CD4-positive, CD25-positive, alpha-beta regulatory T cell (primary cell): ENCODE data around the gene CINP. TPM values are rescaled to one million over a fixed set of nuclear protein-coding genes. Genes with fewer than 3 reads are reported as not detected.

Source experiments
- ATAC-seq, 2 donors: fragments of 150-1000 bp; cut with Tn5 transposase; one replicate each; pipeline ENCODE4 v1.10.0; 2021; ENCODE audit warnings: low read depth in 2 of 2, moderate number of reproducible peaks in 2 of 2, moderate library complexity in 1 of 2
- DNase-seq, 3 donors: peaks; one replicate each; pipeline versions ENCODE4 v3.0.0 to v3.0.0-alpha.2; 2012 to 2022; ENCODE audit warnings: mixed read lengths in 1 of 3
- H3K27ac ChIP-seq: one replicate; pipeline ENCODE4 v1.7.0; 2013; ENCODE audit warnings: mild to moderate bottlenecking, low read length; ENCODE audit not compliant: insufficient read depth, poor library complexity, severe bottlenecking
- H3K27me3 ChIP-seq: one replicate; pipeline ENCODE4 v1.7.0; 2013; ENCODE audit warnings: low read length; ENCODE audit not compliant: control insufficient read depth, insufficient read depth
- H3K36me3 ChIP-seq: one replicate; pipeline ENCODE4 v1.7.0; 2013; ENCODE audit warnings: mild to moderate bottlenecking, low read length, moderate library complexity; ENCODE audit not compliant: control insufficient read depth, insufficient read depth
- H3K4me1 ChIP-seq: 2 replicates; pipeline ENCODE4 v1.7.0; 2013; ENCODE audit warnings: mild to moderate bottlenecking, low read length; ENCODE audit not compliant: insufficient read depth, control insufficient read depth, poor library complexity, severe bottlenecking
- H3K4me3 ChIP-seq: one replicate; pipeline ENCODE4 v1.7.0; 2013; ENCODE audit warnings: low read depth, mild to moderate bottlenecking, low read length, moderate library complexity
- H3K9me3 ChIP-seq, 2 experiments: 1 replicate in 1 of 2; 2 replicates in 1 of 2; pipeline ENCODE4 v1.7.0; 2013; ENCODE audit warnings: low read length in 2 of 2, mild to moderate bottlenecking in 1 of 2, moderate library complexity in 1 of 2; ENCODE audit not compliant: control insufficient read depth in 2 of 2
- H3K27ac Mint-ChIP-seq, 3 donors: one replicate each; pipeline ENCODE4 v1.8.0; 2020 to 2022; ENCODE audit warnings: mild to moderate bottlenecking in 3 of 3, mixed read lengths in 3 of 3, moderate library complexity in 2 of 3
- H3K27me3 Mint-ChIP-seq: one replicate; pipeline ENCODE4 v1.8.0; 2022; ENCODE audit warnings: mild to moderate bottlenecking, mixed read lengths
- H3K36me3 Mint-ChIP-seq: one replicate; pipeline ENCODE4 v1.8.0; 2020; ENCODE audit warnings: mixed read lengths
- H3K4me1 Mint-ChIP-seq, 4 donors: one replicate each; pipeline ENCODE4 v1.8.0; 2020 to 2022; ENCODE audit warnings: mixed read lengths in 4 of 4, mild to moderate bottlenecking in 1 of 4
- H3K4me3 Mint-ChIP-seq, 4 donors: one replicate each; pipeline ENCODE4 v1.8.0; 2020 to 2022; ENCODE audit warnings: mild to moderate bottlenecking in 4 of 4, mixed read lengths in 4 of 4, moderate library complexity in 3 of 4
- H3K9me3 Mint-ChIP-seq, 7 donors: one replicate each; pipeline ENCODE4 v1.8.0; 2020 to 2022; ENCODE audit warnings: mixed read lengths in 7 of 7, mild to moderate bottlenecking in 3 of 7, moderate library complexity in 2 of 7
- polyA plus RNA-seq, 4 donors: library from polyadenylated mRNA; unstranded; fragments of 300-500 nt; fragmentation: Illumina TruSeq; gene quantifications; one replicate each; pipeline ENCODE4 v1.2.3, GENCODE V29; 2021
- total RNA-seq: library from RNA; stranded (reverse); gene quantifications from one replicate; pipeline ENCODE4 v1.2.3, GENCODE V29; 2022

Gene CINP
- total and polyA plus RNA-seq, 5 donors from 2014 or later = 21.5 to 57.0 (median 35.5) TPM

GRCh38 chr14:102390064-102390855 is 27.6 kb upstream of the CINP start:
- Histone ChIP-seq H3K27ac (no peak overlapping the region), H3K36me3 (no peaks in the 10 kb centered on the region), H3K4me1 (peaks cover 7% of the 10 kb centered on the region), H3K27me3 (no peaks in the 10 kb centered on the region), H3K4me3 (no peak overlapping the region), H3K9me3 (no peaks in the 10 kb centered on the region)
- ATAC-seq (no peak), DNase-seq (no peak)
- no peaks in the 10 kb centered on the region for H3K9me3 Mint-ChIP-seq
- no peaks in the 10 kb centered on the region for H3K27me3 Mint-ChIP-seq
- H3K36me3 Mint-ChIP-seq = peaks cover 22% of the 10 kb centered on the region
- H3K27ac Mint-ChIP-seq = no peak overlapping the region
- H3K4me1 Mint-ChIP-seq = peaks cover 0 to 11% (median 8%) of the 10 kb centered on the region in 4 donors
- H3K4me3 Mint-ChIP-seq = no peak overlapping the region

- Histone ChIP-seq H3K4me3 (no peak overlapping the region), H3K27me3 (no peaks in the 10 kb centered on the region), H3K36me3 (no peaks in the 10 kb centered on the region), H3K27ac (no peak overlapping the region), H3K9me3 (no peaks in the 10 kb centered on the region), H3K4me1 (no peaks in the 10 kb centered on the region)
- Mint-ChIP-seq H3K4me3 (no peak overlapping the region), H3K27me3 (no peaks in the 10 kb centered on the region), H3K36me3 (peaks cover 22% of the 10 kb centered on the region), H3K4me1 (peaks cover 0 to 7% (median 2%) of the 10 kb centered on the region in 4 donors), H3K9me3 (no peaks in the 10 kb centered on the region), H3K27ac (no peak overlapping the region)
- no peak for DNase-seq
- no peak for ATAC-seq
Measured at GRCh38 chr14:102389246-102389645, 26.6 kb upstream of the CINP start.

GRCh38 chr14:102387086-102387485 is 24.4 kb upstream of the CINP start:
- H3K27me3 Mint-ChIP-seq = no peaks in the 10 kb centered on the region
- H3K4me3 ChIP-seq = no peak overlapping the region
- H3K9me3 ChIP-seq = no peaks in the 10 kb centered on the region
- H3K9me3 Mint-ChIP-seq = no peaks in the 10 kb centered on the region
- H3K36me3 Mint-ChIP-seq = peaks cover 15% of the 10 kb centered on the region
- DNase-seq (no peak), ATAC-seq (no peak)
- H3K36me3 ChIP-seq = no peaks in the 10 kb centered on the region
- no peak overlapping the region for H3K4me3 Mint-ChIP-seq
- no peak overlapping the region for H3K27ac ChIP-seq
- peaks cover 0 to 3% (median 0%) of the 10 kb centered on the region in 4 donors for H3K4me1 Mint-ChIP-seq
- no peak overlapping the region for H3K27ac Mint-ChIP-seq
- H3K4me1 ChIP-seq = no peaks in the 10 kb centered on the region
- no peaks in the 10 kb centered on the region for H3K27me3 ChIP-seq

GRCh38 chr14:102378830-102379229 is 16.1 kb upstream of the CINP start:
- Mint-ChIP-seq H3K9me3 (no peaks in the 10 kb centered on the region), H3K27me3 (no peaks in the 10 kb centered on the region), H3K36me3 (peaks cover 17% of the 10 kb centered on the region), H3K27ac (no peak overlapping the region), H3K4me1 (peaks cover 0 to 8% (median 3%) of the 10 kb centered on the region in 4 donors), H3K4me3 (no peak overlapping the region)
- no peaks in the 10 kb centered on the region for H3K4me1 ChIP-seq
- ATAC-seq = no peak
- no peak for DNase-seq
- no peak overlapping the region for H3K27ac ChIP-seq
- no peaks in the 10 kb centered on the region for H3K27me3 ChIP-seq
- no peak overlapping the region for H3K4me3 ChIP-seq
- H3K9me3 ChIP-seq = no peaks in the 10 kb centered on the region
- H3K36me3 ChIP-seq = peaks cover 17% of the 10 kb centered on the region

- H3K27ac ChIP-seq = no peak overlapping the region
- no peaks in the 10 kb centered on the region for H3K27me3 ChIP-seq
- DNase-seq (no peak), ATAC-seq (no peak)
- Mint-ChIP-seq H3K4me1 (peaks cover 0 to 14% (median 3%) of the 10 kb centered on the region in 4 donors), H3K9me3 (no peaks in the 10 kb centered on the region), H3K27me3 (no peaks in the 10 kb centered on the region), H3K4me3 (no peak overlapping the region), H3K27ac (no peak overlapping the region), H3K36me3 (peaks cover 17% of the 10 kb centered on the region)
- no peak overlapping the region for H3K4me3 ChIP-seq
- H3K4me1 ChIP-seq = no peaks in the 10 kb centered on the region
- H3K36me3 ChIP-seq = peaks cover 17% of the 10 kb centered on the region
- H3K9me3 ChIP-seq = no peaks in the 10 kb centered on the region
Measured at GRCh38 chr14:102377696-102378095, 15.0 kb upstream of the CINP start.

- Histone ChIP-seq H3K36me3 (peaks cover 17% of the 10 kb centered on the region), H3K4me1 (no peaks in the 10 kb centered on the region), H3K9me3 (no peaks in the 10 kb centered on the region), H3K27me3 (no peaks in the 10 kb centered on the region), H3K4me3 (no peak overlapping the region), H3K27ac (no peak overlapping the region)
- Mint-ChIP-seq H3K36me3 (peaks cover 24% of the 10 kb centered on the region), H3K9me3 (no peaks in the 10 kb centered on the region), H3K27ac (peak overlapping the region in 2 of 3 donors; percentile 58 to 78), H3K4me1 (peaks cover 9 to 17% (median 11%) of the 10 kb centered on the region in 4 donors), H3K27me3 (no peaks in the 10 kb centered on the region), H3K4me3 (no peak overlapping the region)
- DNase-seq (no peak), ATAC-seq (no peak)
Measured at GRCh38 chr14:102375119-102375518, 12.4 kb upstream of the CINP start.

GRCh38 chr14:102374264-102374663 is 11.6 kb upstream of the CINP start:
- Histone ChIP-seq H3K36me3 (peaks cover 15% of the 10 kb centered on the region), H3K4me3 (no peak overlapping the region), H3K9me3 (no peaks in the 10 kb centered on the region), H3K27ac (no peak overlapping the region), H3K4me1 (no peaks in the 10 kb centered on the region), H3K27me3 (no peaks in the 10 kb centered on the region)
- H3K4me1 Mint-ChIP-seq = peaks cover 9 to 17% (median 11%) of the 10 kb centered on the region in 4 donors
- H3K27ac Mint-ChIP-seq = no peak overlapping the region
- no peak for ATAC-seq
- H3K36me3 Mint-ChIP-seq = peaks cover 23% of the 10 kb centered on the region
- no peaks in the 10 kb centered on the region for H3K9me3 Mint-ChIP-seq
- no peak for DNase-seq
- no peaks in the 10 kb centered on the region for H3K27me3 Mint-ChIP-seq
- H3K4me3 Mint-ChIP-seq = no peak overlapping the region

- Histone ChIP-seq H3K36me3 (peaks cover 8% of the 10 kb centered on the region), H3K27me3 (no peaks in the 10 kb centered on the region), H3K4me1 (no peaks in the 10 kb centered on the region), H3K4me3 (no peak overlapping the region), H3K27ac (no peak overlapping the region), H3K9me3 (no peaks in the 10 kb centered on the region)
- ATAC-seq (no peak), DNase-seq (peak in 1 of 3 donors; percentile 16)
- H3K27ac Mint-ChIP-seq = no peak overlapping the region
- H3K4me1 Mint-ChIP-seq = peaks cover 10 to 17% (median 11%) of the 10 kb centered on the region in 4 donors
- peaks cover 18% of the 10 kb centered on the region for H3K36me3 Mint-ChIP-seq
- H3K9me3 Mint-ChIP-seq = no peaks in the 10 kb centered on the region
- no peaks in the 10 kb centered on the region for H3K27me3 Mint-ChIP-seq
- no peak overlapping the region for H3K4me3 Mint-ChIP-seq
Measured at GRCh38 chr14:102373110-102373509, 10.4 kb upstream of the CINP start.
